Measurements from ENCODE around the gene ZNF530. TPM values are rescaled to one million over a fixed set of nuclear protein-coding genes. Genes with fewer than 3 reads are reported as not detected.

ZNF530 gene
- total RNA-seq, 4 donors from 2014 or later: 4.7 to 9.7 (median 7.2) TPM

GRCh38 chr19:57648331-57649003 is 48.8 kb downstream of the ZNF530 start:
- Histone ChIP-seq H3K27me3 (no peaks in the 10 kb centered on the region), H3K36me3 (no peaks in the 10 kb centered on the region), H3K9me3 (peaks cover 3% of the 10 kb centered on the region), H3K4me1 (peaks cover 3% of the 10 kb centered on the region), H3K4me3 (no peak overlapping the region), H3K27ac (no peak overlapping the region)
- no peak for TF ChIP-seq POLR2AphosphoS5 (IDR thresholded peaks at IDR 0.05)
- no peak for TF ChIP-seq CTCF (IDR thresholded peaks at IDR 0.05)
- no peak for TF ChIP-seq POLR2A (IDR thresholded peaks at IDR 0.05)
- TF ChIP-seq EP300 (IDR thresholded peaks at IDR 0.05): no peak
- WGBS: 49% methylated on average over 6 of the region's 6 CpGs
- DNase-seq (ENCODE audit: low spot score in 2 of 2): no peak

- Histone ChIP-seq H3K9me3 (peaks cover 4% of the 10 kb centered on the region), H3K27me3 (no peaks in the 10 kb centered on the region), H3K4me3 (no peak overlapping the region), H3K27ac (no peak overlapping the region), H3K4me1 (peaks cover 3% of the 10 kb centered on the region), H3K36me3 (no peaks in the 10 kb centered on the region)
- WGBS: 47% methylated on average over 6 of the region's 6 CpGs
- TF ChIP-seq POLR2AphosphoS5 (IDR thresholded peaks at IDR 0.05) (no peak), CTCF (IDR thresholded peaks at IDR 0.05) (no peak), EP300 (IDR thresholded peaks at IDR 0.05) (no peak), POLR2A (IDR thresholded peaks at IDR 0.05) (no peak)
- no peak for DNase-seq (ENCODE audit: low spot score in 2 of 2)
These were observed 51.9 kb downstream of the ZNF530 start for GRCh38 chr19:57651654-57651996.

- no peak for DNase-seq (ENCODE audit: low spot score in 2 of 2)
- Histone ChIP-seq H3K4me1 (peaks cover 3% of the 10 kb centered on the region), H3K36me3 (no peaks in the 10 kb centered on the region), H3K27me3 (no peaks in the 10 kb centered on the region), H3K9me3 (peaks cover 4% of the 10 kb centered on the region), H3K27ac (no peak overlapping the region), H3K4me3 (no peak overlapping the region)
- 86% methylated on average over 2 of the region's 2 CpGs for WGBS
- no peak for TF ChIP-seq CTCF (IDR thresholded peaks at IDR 0.05)
- no peak for TF ChIP-seq POLR2AphosphoS5 (IDR thresholded peaks at IDR 0.05)
These were observed 54.0 kb downstream of the ZNF530 start for GRCh38 chr19:57653689-57654088.

GRCh38 chr19:57655443-57655842 is 55.8 kb downstream of the ZNF530 start:
- Histone ChIP-seq H3K4me1 (peaks cover 3% of the 10 kb centered on the region), H3K27ac (no peak overlapping the region), H3K36me3 (no peaks in the 10 kb centered on the region), H3K4me3 (no peak overlapping the region), H3K9me3 (peaks cover 4% of the 10 kb centered on the region), H3K27me3 (no peaks in the 10 kb centered on the region)
- no peak for DNase-seq (ENCODE audit: low spot score in 2 of 2)
- WGBS: 93% methylated on average over 1 of the region's 1 CpG
- no peak for TF ChIP-seq CTCF (IDR thresholded peaks at IDR 0.05)
- TF ChIP-seq POLR2AphosphoS5 (IDR thresholded peaks at IDR 0.05): no peak
- TF ChIP-seq EP300 (IDR thresholded peaks at IDR 0.05): no peak
- TF ChIP-seq POLR2A (IDR thresholded peaks at IDR 0.05): no peak

GRCh38 chr19:57656346-57656745 is 56.7 kb downstream of the ZNF530 start:
- Histone ChIP-seq H3K36me3 (no peaks in the 10 kb centered on the region), H3K4me1 (no peaks in the 10 kb centered on the region), H3K27ac (no peak overlapping the region), H3K27me3 (no peaks in the 10 kb centered on the region), H3K9me3 (peaks cover 4% of the 10 kb centered on the region), H3K4me3 (no peak overlapping the region)
- TF ChIP-seq CTCF (IDR thresholded peaks at IDR 0.05): no peak
- no peak for TF ChIP-seq POLR2A (IDR thresholded peaks at IDR 0.05)
- TF ChIP-seq POLR2AphosphoS5 (IDR thresholded peaks at IDR 0.05): no peak
- TF ChIP-seq EP300 (IDR thresholded peaks at IDR 0.05): no peak
- no peak for DNase-seq (ENCODE audit: low spot score in 2 of 2)
- WGBS: 80% methylated on average over 1 of the region's 1 CpG

Other genes with a start within 250 kb of the ZNF530 start
- gene ZNF304, start 248.6 kb upstream of the ZNF530 start, total RNA-seq: 10 to 100 TPM in 3 of 4 donors, 1 to 10 TPM in 1; 10.0 to 12.4 (median 11.3) TPM
- gene TRAPPC2B, start 236.3 kb upstream of the ZNF530 start, total RNA-seq: 10 to 100 TPM; 16.5 to 20.7 (median 19.9) TPM
- 1 to 10 TPM; 1.8 to 4.2 (median 2.7) TPM for gene ZNF547, start 236.3 kb upstream of the ZNF530 start, total RNA-seq
- 10 to 100 TPM; 18.8 to 30.9 (median 25.7) TPM for gene ZNF548, start 210.0 kb upstream of the ZNF530 start, total RNA-seq
- 10 to 100 TPM; 10.2 to 23.8 (median 15.2) TPM for gene ZNF17, start 188.7 kb upstream of the ZNF530 start, total RNA-seq
- 10 to 100 TPM in 3 of 4 donors, 1 to 10 TPM in 1; 8.3 to 15.5 (median 13.5) TPM for gene ZNF749, start 164.6 kb upstream of the ZNF530 start, total RNA-seq
- gene VN1R1, start 142.7 kb upstream of the ZNF530 start, total RNA-seq: 1 to 10 TPM in 3 of 4 donors, under 1 TPM in 1; 0.76 to 3.9 (median 1.2) TPM
- gene ZNF772, start 122.3 kb upstream of the ZNF530 start, total RNA-seq: 10 to 100 TPM in 2 of 4 donors, 1 to 10 TPM in 2; 6.1 to 15.0 (median 10.9) TPM
- 10 to 100 TPM in 1 of 4 donors, 1 to 10 TPM in 3; 7.9 to 20.4 (median 8.9) TPM for gene ZNF419, start 112.1 kb upstream of the ZNF530 start, total RNA-seq
- gene ZNF773, start 99.9 kb upstream of the ZNF530 start, total RNA-seq: 10 to 100 TPM; 10.5 to 24.1 (median 16.2) TPM
- gene ZNF549, start 72.5 kb upstream of the ZNF530 start, total RNA-seq: 1 to 10 TPM; 3.4 to 9.5 (median 4.9) TPM
- 10 to 100 TPM in 2 of 4 donors, 1 to 10 TPM in 2; 6.6 to 21.9 (median 11.3) TPM for gene ZNF550, start 40.0 kb upstream of the ZNF530 start, total RNA-seq
- 1 to 10 TPM; 5.3 to 8.7 (median 6.1) TPM for gene ZNF416, start 21.0 kb upstream of the ZNF530 start, total RNA-seq
- gene ZIK1, start 15.7 kb upstream of the ZNF530 start, total RNA-seq: 1 to 10 TPM; 3.0 to 5.7 (median 4.1) TPM
- 10 to 100 TPM; 15.8 to 35.0 (median 21.5) TPM for gene ZNF134, start 14.4 kb downstream of the ZNF530 start, total RNA-seq
- gene ZNF211, start 33.3 kb downstream of the ZNF530 start, total RNA-seq: 10 to 100 TPM in 3 of 4 donors, 1 to 10 TPM in 1; 7.5 to 21.3 (median 14.1) TPM
- gene ZSCAN4, start 69.0 kb downstream of the ZNF530 start, total RNA-seq: 1 to 10 TPM in 2 of 4 donors, not detected in 2; 2.3 to 3.9 TPM
- gene ZNF551, start 82.1 kb downstream of the ZNF530 start, total RNA-seq: 10 to 100 TPM; 21.5 to 42.3 (median 29.7) TPM
- gene ZNF154, start 109.3 kb downstream of the ZNF530 start, total RNA-seq: 1 to 10 TPM in 2 of 4 donors, under 1 TPM in 1, not detected in 1; 0.13 to 1.3 (median 1.3) TPM
- 1 to 10 TPM; 2.0 to 8.4 (median 2.8) TPM for gene ZNF671, start 127.7 kb downstream of the ZNF530 start, total RNA-seq
- gene ZNF776, start 146.9 kb downstream of the ZNF530 start, total RNA-seq: 10 to 100 TPM; 11.2 to 23.8 (median 15.0) TPM
- 10 to 100 TPM; 20.6 to 47.4 (median 26.8) TPM for gene ZNF586, start 169.8 kb downstream of the ZNF530 start, total RNA-seq
- 10 to 100 TPM in 1 of 4 donors, 1 to 10 TPM in 3; 5.6 to 11.5 (median 8.3) TPM for gene ZNF552, start 215.0 kb downstream of the ZNF530 start, total RNA-seq
- gene ZNF587B, start 230.4 kb downstream of the ZNF530 start, total RNA-seq: 10 to 100 TPM; 15.0 to 28.6 (median 19.6) TPM
- 10 to 100 TPM; 16.4 to 43.2 (median 20.0) TPM for gene ZNF587, start 250.0 kb downstream of the ZNF530 start, total RNA-seq

All from suprapubic skin (tissue), 4 donors.